RCC 7860 (cell line): ENCODE measurements around the gene ABCC3.

Source experiments
- DNase-seq: peaks from one replicate; pipeline ENCODE4 v3.0.0-alpha.2; 2015; ENCODE audit warnings: low spot score
- FAIRE-seq: peaks from 2 replicates; lab custom pipeline; 2012; peaks lifted over from hg19 to GRCh38; lab: Jason Lieb, UNC

The ABCC3 gene

DNA sequence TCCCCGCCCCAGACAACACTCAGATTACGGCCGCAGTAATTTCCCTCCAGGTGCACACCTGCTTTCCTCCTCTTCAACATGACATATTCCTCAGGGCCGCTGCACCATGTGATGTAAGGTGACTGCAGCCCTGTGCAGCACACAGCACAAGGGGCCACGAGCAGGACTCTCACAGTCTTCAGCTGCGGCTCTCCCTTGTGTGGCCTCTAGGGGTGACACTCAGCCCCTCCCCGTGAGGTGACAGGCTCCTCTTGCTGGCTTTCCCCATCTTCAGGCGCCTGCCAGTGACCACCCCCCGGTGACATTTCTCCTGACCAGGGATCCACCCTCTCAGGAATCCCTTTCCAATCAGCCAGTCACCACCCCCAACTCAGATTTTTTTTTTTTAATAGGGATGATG, 31.3 kb upstream of the ABCC3 start:
- no peak for FAIRE-seq
- no peak for DNase-seq

- DNase-seq: no peak
- no peak for FAIRE-seq
These were observed 30.2 kb upstream of the ABCC3 start for GRCh38 chr17:50604513-50604912.

DNA sequence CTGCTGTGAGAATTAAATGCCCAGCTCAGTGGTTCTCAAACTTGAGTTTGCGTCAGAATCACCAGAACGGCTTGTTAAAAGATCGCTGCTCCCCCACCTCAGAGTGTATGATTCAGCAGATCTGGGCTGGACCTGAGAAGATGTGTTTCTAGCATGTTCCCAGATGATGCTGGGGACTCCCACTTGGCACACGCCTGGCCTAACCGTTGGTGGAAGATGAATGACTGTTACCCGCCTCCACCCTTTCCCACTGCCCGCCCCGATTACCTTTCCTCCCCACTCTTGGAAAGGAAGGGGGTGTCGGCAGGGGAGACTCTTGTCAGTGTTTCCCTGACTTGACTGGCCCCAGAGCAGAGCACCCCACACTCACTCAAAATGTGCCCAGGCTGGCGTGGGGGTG, 29.3 kb upstream of the ABCC3 start:
- DNase-seq (no peak), FAIRE-seq (no peak)

- no peak for FAIRE-seq
- no peak for DNase-seq
These were observed 27.0 kb upstream of the ABCC3 start for GRCh38 chr17:50607522-50608175.

DNA sequence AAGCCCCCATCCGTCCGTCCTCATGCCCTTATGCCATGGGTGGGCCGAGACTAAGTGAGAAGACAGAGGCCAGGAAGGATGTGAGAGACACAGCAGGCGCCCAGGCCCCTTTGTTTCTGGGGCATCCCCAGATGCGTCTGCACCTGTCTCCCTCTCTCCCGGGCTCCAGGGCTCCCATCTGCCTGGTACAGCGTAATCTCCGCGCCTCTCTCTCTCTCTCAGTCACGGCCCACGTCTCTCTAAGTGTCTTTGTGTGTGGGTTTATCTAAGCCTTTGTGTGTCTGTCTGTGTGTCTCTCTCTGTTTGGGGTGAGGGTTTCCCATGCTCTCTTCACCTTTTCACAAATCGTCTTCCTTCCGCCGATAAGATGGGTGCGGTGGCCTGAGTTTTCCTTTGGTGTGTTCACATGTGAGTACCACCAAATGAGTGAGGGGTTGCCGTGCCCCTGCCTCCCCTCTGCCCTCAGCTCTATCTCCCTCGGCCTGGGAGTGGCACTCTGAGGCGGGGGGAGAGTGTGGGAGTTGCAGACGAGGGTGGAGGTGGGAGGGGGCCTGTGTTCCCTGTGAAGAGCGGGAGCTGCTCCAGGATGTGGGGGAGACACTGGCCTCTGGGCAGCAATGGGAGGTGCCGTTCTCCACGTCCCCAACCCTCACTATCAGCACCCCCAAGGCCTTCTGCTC, 25.8 kb upstream of the ABCC3 start:
- DNase-seq: no peak
- FAIRE-seq: no peak

DNA sequence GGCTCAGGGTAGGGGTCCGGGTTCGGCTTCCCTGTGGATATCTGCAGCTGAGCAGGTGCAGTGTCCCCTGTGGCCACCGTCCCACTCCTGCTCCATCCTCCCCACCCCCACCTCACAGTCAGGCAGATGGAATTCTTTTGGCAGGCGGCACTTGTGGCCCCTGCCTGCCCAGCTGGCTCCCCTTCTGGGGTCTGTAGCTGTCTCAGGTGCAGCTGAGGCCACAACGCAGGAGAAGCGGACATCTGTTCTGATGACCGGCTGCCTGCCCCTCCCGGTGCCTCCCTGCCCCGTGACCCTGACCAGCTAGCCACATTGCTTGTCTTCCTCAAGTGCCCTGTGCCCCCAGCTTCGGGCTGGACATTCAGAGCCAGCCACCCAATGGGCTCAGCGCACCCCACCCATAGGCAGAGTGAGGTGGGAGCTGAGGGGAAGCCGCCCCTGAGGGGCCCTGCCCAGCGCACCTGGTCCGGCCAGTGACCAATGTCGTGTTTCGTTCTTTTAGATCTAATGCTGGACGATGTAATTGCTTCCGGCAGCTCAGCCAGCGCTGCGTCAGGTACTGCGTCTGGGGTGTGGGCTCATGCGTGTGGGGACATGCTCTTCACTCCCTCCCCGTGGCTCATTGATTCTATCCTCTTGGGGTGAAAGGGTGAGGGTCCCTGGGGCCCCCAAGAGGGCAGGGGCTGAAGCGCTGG, 25.2 kb upstream of the ABCC3 start:
- FAIRE-seq (no peak), DNase-seq (no peak)

DNA sequence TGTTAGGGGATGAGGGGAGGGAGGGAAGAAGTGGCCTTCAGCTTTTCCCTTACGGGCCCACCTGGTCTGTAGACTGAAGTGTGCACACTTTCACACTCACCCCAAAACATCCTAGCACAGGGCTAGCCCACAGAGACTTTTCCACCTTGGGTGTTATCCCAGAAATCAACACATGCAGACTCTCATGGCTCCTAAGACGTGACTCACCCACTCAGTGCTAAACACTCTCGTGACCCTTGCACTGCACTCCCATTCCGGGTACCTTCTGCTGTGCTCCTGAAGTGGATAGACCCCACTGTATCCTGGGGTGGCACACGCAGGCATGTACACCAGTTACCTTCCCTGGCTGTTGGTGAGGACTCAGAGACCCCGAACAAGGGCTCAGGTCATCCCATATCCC, 23.0 kb upstream of the ABCC3 start:
- DNase-seq (no peak), FAIRE-seq (no peak)

DNA sequence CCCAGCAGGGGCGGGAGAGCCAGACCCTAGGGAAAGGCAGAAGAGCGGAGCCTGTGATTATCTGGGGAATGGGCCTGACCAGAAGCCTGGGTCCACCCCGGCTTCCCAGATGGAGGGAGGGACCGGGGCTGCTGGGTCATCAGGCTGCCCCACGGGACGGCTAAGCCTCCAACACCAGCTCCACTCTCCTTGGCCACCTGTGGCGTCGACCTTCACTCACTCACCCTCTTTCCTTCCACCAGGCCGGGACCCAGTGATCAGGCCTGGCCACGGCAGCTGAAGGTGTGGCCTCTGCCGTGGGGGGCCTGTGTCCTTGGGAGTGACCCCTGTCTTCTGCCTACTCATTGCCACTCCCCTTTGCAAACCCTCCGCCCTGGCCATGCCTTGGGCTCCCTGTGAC, 22.4 kb upstream of the ABCC3 start:
- FAIRE-seq (no peak), DNase-seq (no peak)

GRCh38 chr17:50613007-50613992, 21.4 kb upstream of the ABCC3 start:
- no peak for FAIRE-seq
- DNase-seq: no peak

DNA sequence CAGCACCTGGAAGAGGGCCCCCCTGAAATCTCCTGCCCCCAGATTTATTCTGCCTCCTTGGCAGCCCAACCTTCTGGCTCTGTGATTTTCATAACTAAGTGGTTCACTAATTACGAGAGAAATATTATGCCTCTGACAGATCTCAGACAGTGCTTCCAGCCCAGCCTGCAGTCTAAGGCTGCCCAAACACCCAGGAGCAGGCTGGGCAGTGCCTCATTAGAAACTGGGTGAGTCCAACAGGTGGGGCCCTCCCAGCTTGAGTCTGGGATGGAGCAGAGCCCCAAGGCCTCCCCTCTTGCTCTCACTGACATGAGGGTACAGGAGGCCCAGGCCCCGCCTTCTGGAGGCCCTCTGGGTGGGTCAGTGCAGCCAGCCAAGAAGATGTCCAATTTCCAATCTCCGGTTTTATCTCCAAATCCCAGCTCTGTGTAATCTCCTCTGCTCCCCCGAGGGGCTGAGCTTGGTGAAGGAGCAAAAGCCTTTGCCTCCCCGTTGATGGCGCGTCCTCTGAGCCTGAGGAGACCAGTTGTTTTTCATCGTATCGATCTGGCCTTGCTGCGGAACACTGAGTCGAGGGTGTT, 20.1 kb upstream of the ABCC3 start:
- no peak for DNase-seq
- FAIRE-seq: no peak

- FAIRE-seq (no peak), DNase-seq (peak; percentile 37)
These were observed 18.9 kb upstream of the ABCC3 start for GRCh38 chr17:50615828-50616227.

DNA sequence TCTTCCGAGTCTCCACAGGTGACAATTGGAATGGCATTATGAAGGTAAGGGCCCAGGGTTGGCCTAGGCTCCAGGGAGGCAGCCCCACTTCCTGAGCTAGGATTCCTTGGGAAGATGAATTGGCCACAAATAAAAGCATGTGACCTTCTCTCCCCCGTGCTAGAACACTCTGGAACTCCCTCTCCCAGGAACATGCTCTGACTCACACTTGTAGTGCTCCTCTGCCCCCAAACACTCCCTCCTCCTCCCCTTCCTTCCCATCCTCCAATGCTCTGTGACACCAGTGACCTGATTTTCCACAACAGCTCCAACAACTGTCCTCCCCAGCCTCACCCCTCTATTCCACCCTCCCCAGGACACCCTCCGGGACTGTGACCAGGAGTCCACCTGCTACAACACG, 16.4 kb upstream of the ABCC3 start:
- FAIRE-seq (no peak), DNase-seq (peak; percentile 63)

DNA sequence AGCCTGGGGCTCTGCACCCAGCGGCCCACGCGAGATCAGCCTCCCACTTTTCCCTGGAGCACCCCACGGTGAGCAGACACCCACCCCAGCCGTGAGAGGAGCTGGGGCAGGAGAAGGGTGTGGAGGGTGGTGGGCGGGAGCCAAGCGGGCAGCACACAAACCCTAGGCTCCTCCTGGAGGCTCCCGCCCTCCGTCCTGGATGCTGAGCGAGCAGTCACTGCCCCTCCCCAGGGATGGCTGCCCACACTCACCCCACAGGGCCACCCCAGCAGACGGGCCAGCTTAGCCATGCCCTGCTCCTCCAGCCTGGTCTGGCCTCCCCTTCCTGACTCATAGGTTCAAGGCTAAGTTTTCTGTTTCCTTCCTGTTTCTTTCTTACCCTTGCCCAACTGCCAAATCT, 15.7 kb upstream of the ABCC3 start:
- FAIRE-seq: no peak
- no peak for DNase-seq

DNA sequence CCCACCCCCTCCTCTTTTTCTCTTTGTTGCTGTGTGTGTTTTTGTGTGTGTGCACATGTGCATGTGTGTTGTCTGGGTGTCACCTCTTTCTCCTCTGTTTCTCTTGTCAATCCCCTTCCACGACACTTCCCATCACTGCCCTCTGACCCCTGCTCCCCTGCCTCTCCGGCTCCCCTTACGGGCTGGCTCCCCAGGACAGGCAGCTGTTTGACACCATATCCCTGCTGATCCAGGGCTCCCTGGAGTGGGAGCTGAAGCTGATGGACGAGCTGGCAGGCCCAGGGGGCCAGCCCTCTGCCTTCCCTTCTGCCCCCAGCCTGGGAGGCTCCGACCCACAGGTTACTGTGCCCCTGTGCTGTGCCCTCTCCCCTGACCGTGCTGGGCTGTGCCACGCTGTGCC, 15.2 kb upstream of the ABCC3 start:
- no peak for DNase-seq
- FAIRE-seq: no peak

GRCh38 chr17:50620237-50620636, 14.4 kb upstream of the ABCC3 start:
- no peak for FAIRE-seq
- no peak for DNase-seq

GRCh38 chr17:50620858-50621257, 13.8 kb upstream of the ABCC3 start:
- FAIRE-seq (no peak), DNase-seq (no peak)

GRCh38 chr17:50621574-50622031, 13.1 kb upstream of the ABCC3 start:
- DNase-seq: no peak
- no peak for FAIRE-seq

- FAIRE-seq: no peak
- no peak for DNase-seq
These were observed 10.3 kb upstream of the ABCC3 start for GRCh38 chr17:50624321-50624934.

DNA sequence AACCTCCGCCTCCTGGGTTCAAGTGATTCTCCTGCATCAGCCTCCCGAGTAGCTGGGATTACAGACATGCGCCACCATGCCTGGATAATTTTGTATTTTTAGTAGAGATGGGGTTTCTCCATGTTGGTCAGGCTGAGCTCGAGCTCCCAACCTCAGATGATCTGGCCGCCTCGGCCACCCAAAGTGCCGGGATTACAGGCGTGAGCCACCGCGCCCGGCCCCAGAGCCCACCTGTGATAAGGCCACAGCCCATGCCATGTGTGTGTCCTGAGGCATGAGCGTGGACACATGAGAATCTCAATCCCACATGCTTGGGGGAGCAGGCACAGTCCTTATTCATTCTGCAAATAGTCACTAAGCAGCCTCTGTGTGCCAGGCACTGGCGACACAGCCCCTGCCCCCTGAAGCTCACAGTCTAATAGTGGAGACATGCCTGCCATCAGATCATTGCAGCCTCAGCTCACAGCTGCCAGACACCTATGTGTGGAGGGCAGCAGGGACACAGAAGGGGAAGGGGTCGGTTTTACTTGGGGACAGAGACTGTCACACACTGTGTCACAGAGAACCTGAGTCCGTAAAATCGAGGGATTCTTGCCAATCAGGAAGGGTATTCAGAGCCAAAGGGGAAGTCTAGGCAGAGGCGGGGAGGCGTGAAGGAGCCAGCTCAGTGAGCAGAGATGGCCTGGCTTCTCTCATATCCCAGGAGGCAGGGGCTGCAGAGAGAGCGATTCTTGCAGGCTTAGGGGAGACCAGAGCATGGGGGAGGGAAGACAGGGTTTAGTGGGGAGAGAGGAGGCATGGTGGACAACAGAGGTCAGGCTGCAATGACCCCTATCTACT, 9.4 kb upstream of the ABCC3 start:
- FAIRE-seq: no peak

More for the DNA sequence above, 9.4 kb upstream of the ABCC3 start:
- no peak for DNase-seq
